Measurements from ENCODE around the gene AUP1. TPM values are rescaled to one million over a fixed set of nuclear protein-coding genes. Genes with fewer than 3 reads are reported as not detected.

Gene AUP1
- total and polyA plus RNA-seq, 2 experiments from 2014 or later = 121 to 195 TPM

GRCh38 chr2:74505448-74506246, 23.9 kb downstream of the AUP1 start:
- no peak overlapping the region for H2AFZ ChIP-seq
- DNase-seq (ENCODE audit: low spot score) = no peak
- H3K9me3 ChIP-seq (ENCODE audit: low read depth) = no peaks in the 10 kb centered on the region
- peaks cover 40% of the 10 kb centered on the region for H3K4me1 ChIP-seq (ENCODE audit: insufficient read depth)
- peaks cover 21% of the 10 kb centered on the region for H3K27me3 ChIP-seq
- TF ChIP-seq CTCF (IDR thresholded peaks at IDR 0.05; ENCODE audit: poor library complexity) (no peak), EZH2phosphoT487 (IDR thresholded peaks at IDR 0.05; ENCODE audit: low read depth, severe bottlenecking, unreplicated experiment) (no peak), EZH2 (IDR thresholded peaks at IDR 0.05; ENCODE audit: borderline replicate concordance) (no peak)
- H3K9me2 ChIP-seq (replicated peaks; ENCODE audit: insufficient read depth) = no peaks in the 10 kb centered on the region
- H3K79me2 ChIP-seq = peaks cover 40% of the 10 kb centered on the region
- no peaks in the 10 kb centered on the region for H4K20me1 ChIP-seq (ENCODE audit: insufficient read depth, poor library complexity, severe bottlenecking)
- WGBS (ENCODE audit: low lambda C conversion rate, missing lambda C conversion rate) = 93% methylated on average over 14 of the region's 14 CpGs
- peak overlapping the region; percentile 97 for H3K27ac ChIP-seq
- no peaks in the 10 kb centered on the region for H3K36me3 ChIP-seq (replicated peaks; ENCODE audit: insufficient read depth, low read depth)
- H3K4me3 ChIP-seq = no peak overlapping the region
- peak overlapping the region; percentile 92 for H3K4me2 ChIP-seq

GRCh38 chr2:74504591-74504990, 24.9 kb downstream of the AUP1 start:
- peaks cover 20% of the 10 kb centered on the region for H3K27me3 ChIP-seq
- no peaks in the 10 kb centered on the region for H3K36me3 ChIP-seq (replicated peaks; ENCODE audit: insufficient read depth, low read depth)
- H3K4me1 ChIP-seq (ENCODE audit: insufficient read depth) = peaks cover 49% of the 10 kb centered on the region
- H4K20me1 ChIP-seq (ENCODE audit: insufficient read depth, poor library complexity, severe bottlenecking) = no peaks in the 10 kb centered on the region
- no peaks in the 10 kb centered on the region for H3K9me2 ChIP-seq (replicated peaks; ENCODE audit: insufficient read depth)
- H3K9me3 ChIP-seq (ENCODE audit: low read depth) = no peaks in the 10 kb centered on the region
- TF ChIP-seq EZH2 (IDR thresholded peaks at IDR 0.05; ENCODE audit: borderline replicate concordance) (no peak), EZH2phosphoT487 (IDR thresholded peaks at IDR 0.05; ENCODE audit: low read depth, severe bottlenecking, unreplicated experiment) (no peak), CTCF (IDR thresholded peaks at IDR 0.05; ENCODE audit: poor library complexity) (no peak)
- WGBS (ENCODE audit: low lambda C conversion rate, missing lambda C conversion rate) = 94% methylated on average over 3 of the region's 3 CpGs
- no peak overlapping the region for H3K4me3 ChIP-seq
- peaks cover 40% of the 10 kb centered on the region for H3K79me2 ChIP-seq
- H3K27ac ChIP-seq = peak overlapping the region; percentile 27
- no peak overlapping the region for H2AFZ ChIP-seq
- peak overlapping the region; percentile 92 for H3K4me2 ChIP-seq
- no peak for DNase-seq (ENCODE audit: low spot score)

- TF ChIP-seq EZH2 (IDR thresholded peaks at IDR 0.05; ENCODE audit: borderline replicate concordance) (no peak), EZH2phosphoT487 (IDR thresholded peaks at IDR 0.05; ENCODE audit: low read depth, severe bottlenecking, unreplicated experiment) (no peak), CTCF (IDR thresholded peaks at IDR 0.05; ENCODE audit: poor library complexity) (no peak)
- WGBS (ENCODE audit: low lambda C conversion rate, missing lambda C conversion rate) = 57% methylated on average over 44 of the region's 45 CpGs
- H3K27ac ChIP-seq = peak overlapping the region; percentile 99
- no peaks in the 10 kb centered on the region for H3K9me2 ChIP-seq (replicated peaks; ENCODE audit: insufficient read depth)
- no peaks in the 10 kb centered on the region for H3K9me3 ChIP-seq (ENCODE audit: low read depth)
- DNase-seq (ENCODE audit: low spot score) = no peak
- H4K20me1 ChIP-seq (ENCODE audit: insufficient read depth, poor library complexity, severe bottlenecking) = no peaks in the 10 kb centered on the region
- peaks cover 40% of the 10 kb centered on the region for H3K79me2 ChIP-seq
- peak overlapping the region; percentile 53 for H2AFZ ChIP-seq
- peaks cover 26% of the 10 kb centered on the region for H3K27me3 ChIP-seq
- peak overlapping the region; percentile 92 for H3K4me2 ChIP-seq
- H3K36me3 ChIP-seq (replicated peaks; ENCODE audit: insufficient read depth, low read depth) = no peaks in the 10 kb centered on the region
- peaks cover 55% of the 10 kb centered on the region for H3K4me1 ChIP-seq (ENCODE audit: insufficient read depth)
- H3K4me3 ChIP-seq = peak overlapping the region; percentile 30
Observed at GRCh38 chr2:74503506-74504475, 25.7 kb downstream of the AUP1 start.

Data from hepatocyte (in vitro differentiated cells).